HepG2 (cell line): Measurements from ENCODE around the gene DOCK3.

Experiments used
- EZH2 ChIP-seq: conservative IDR thresholded peaks from 2 replicates; pipeline ENCODE4 v1.6.1; 2012; ENCODE audit warnings: mild to moderate bottlenecking, low read depth, low read length, moderate library complexity
- GABPB1 ChIP-seq: IDR thresholded peaks from 2 replicates; pipeline ENCODE4 v1.6.1; 2016; ENCODE audit warnings: mild to moderate bottlenecking, missing genetic modification reagents, moderate library complexity, missing compliant biosample characterization
- REST ChIP-seq, 2 experiments: IDR thresholded peaks; 2 replicates each; pipeline ENCODE4 v1.6.1; 2011 to 2012; ENCODE audit warnings: low read length in 2 of 2, borderline replicate concordance in 1 of 2, low read depth in 1 of 2, mild to moderate bottlenecking in 1 of 2, moderate library complexity in 1 of 2
- ZSCAN30 ChIP-seq: sonication (generic); formaldehyde crosslinking; IDR thresholded peaks from 2 replicates; pipeline ENCODE4 v1.5.0; 2020; ENCODE audit warnings: mild to moderate bottlenecking, missing genetic modification reagents

- TF ChIP-seq ZSCAN30 (CRISPR knock-in tag): no peak
- TF ChIP-seq EZH2: no peak
- no peak for TF ChIP-seq GABPB1 (CRISPR knock-in tag)
- no peak for TF ChIP-seq REST (IDR thresholded peaks at IDR 0.05; ENCODE audit: borderline replicate concordance in 1 of 2, low read depth in 1 of 2, low read length in 2 of 2)
Measured at GRCh38 chr3:51426921-51427320, 752.2 kb downstream of the DOCK3 start.
